ENCODE data around the gene ABCC6. TPM values are rescaled to one million over a fixed set of nuclear protein-coding genes. Genes with fewer than 3 reads are reported as not detected.
A peak's percentile ranks its signal among the peaks of the same experiment; 100 is the strongest.
"Not testable (repeated sequence)": the region's sequence is repeated elsewhere in the genome, so short reads cannot be mapped to it uniquely, and the experiment has no call there.

The ABCC6 gene
- total RNA-seq, 1 donor from 2014 or later = not detected

- TF ChIP-seq, protein P1, sequence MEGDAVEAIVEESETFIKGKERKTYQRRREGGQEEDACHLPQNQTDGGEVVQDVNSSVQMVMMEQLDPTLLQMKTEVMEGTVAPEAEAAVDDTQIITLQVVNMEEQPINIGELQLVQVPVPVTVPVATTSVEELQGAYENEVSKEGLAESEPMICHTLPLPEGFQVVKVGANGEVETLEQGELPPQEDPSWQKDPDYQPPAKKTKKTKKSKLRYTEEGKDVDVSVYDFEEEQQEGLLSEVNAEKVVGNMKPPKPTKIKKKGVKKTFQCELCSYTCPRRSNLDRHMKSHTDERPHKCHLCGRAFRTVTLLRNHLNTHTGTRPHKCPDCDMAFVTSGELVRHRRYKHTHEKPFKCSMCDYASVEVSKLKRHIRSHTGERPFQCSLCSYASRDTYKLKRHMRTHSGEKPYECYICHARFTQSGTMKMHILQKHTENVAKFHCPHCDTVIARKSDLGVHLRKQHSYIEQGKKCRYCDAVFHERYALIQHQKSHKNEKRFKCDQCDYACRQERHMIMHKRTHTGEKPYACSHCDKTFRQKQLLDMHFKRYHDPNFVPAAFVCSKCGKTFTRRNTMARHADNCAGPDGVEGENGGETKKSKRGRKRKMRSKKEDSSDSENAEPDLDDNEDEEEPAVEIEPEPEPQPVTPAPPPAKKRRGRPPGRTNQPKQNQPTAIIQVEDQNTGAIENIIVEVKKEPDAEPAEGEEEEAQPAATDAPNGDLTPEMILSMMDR (IDR thresholded peaks at IDR 0.05; ENCODE audit: insufficient read depth, low read length, severe bottlenecking) = peak; percentile 32
- not testable (repeated sequence) for DNase-seq (ENCODE audit: low read depth); H3K4me3 ChIP-seq (ENCODE audit: low read depth, low read length); FAIRE-seq; H3K27me3 ChIP-seq (ENCODE audit: control insufficient read depth, insufficient read depth, low read length); H3K36me3 ChIP-seq (ENCODE audit: control insufficient read depth, insufficient read depth, low read length)
Measured at GRCh38 chr16:16257301-16257923, 34.1 kb upstream of the ABCC6 start.

DNA sequence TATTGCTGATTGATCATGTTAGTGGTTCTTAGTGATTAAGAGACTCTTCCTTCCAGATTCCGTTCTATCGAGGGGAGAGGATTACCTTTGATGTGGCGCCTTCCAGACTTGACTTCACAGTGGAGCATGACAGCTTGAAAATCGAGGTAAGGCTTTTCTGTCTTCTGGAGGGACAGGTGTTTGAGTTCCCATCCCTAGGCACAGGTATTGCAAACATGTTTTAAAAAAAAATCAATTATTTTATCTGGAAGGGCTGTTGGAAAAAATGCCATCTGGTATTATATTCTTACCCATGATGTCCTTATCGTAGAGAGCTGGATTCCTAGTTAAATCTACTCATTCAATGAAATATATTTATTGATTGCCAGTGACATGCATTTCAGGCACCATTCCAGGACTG lies 29.1 kb upstream of the ABCC6 start:
- DNase-seq (ENCODE audit: low read depth); H3K27me3 ChIP-seq (ENCODE audit: control insufficient read depth, insufficient read depth, low read length); H3K4me3 ChIP-seq (ENCODE audit: low read depth, low read length); FAIRE-seq; H3K36me3 ChIP-seq (ENCODE audit: control insufficient read depth, insufficient read depth, low read length): not testable (repeated sequence)

- H3K36me3 ChIP-seq (ENCODE audit: control insufficient read depth, insufficient read depth, low read length); DNase-seq (ENCODE audit: low read depth); H3K27me3 ChIP-seq (ENCODE audit: control insufficient read depth, insufficient read depth, low read length); FAIRE-seq; H3K4me3 ChIP-seq (ENCODE audit: low read depth, low read length): not testable (repeated sequence)
Measured at GRCh38 chr16:16249621-16250330, 26.5 kb upstream of the ABCC6 start.

DNA sequence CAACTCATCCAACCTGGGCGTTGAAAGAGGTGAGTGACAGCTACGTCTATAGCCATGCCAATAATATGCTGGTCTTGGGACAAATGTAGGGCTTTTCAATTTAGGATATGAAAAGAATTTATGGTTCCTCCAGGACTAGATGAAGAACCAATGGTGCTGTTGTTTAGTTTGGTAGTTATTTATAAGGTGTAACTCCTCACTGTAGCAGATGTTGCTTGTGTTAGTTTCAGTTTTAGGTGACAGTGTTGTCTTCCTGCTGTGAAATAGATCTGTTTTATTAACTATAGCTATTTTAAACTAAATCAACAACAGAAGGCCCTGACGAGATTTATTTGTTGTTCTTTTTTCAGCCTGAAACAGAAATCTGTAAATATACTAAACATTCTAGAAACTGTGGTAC lies 24.1 kb upstream of the ABCC6 start:
- DNase-seq (ENCODE audit: low read depth); H3K4me3 ChIP-seq (ENCODE audit: low read depth, low read length); FAIRE-seq; H3K27me3 ChIP-seq (ENCODE audit: control insufficient read depth, insufficient read depth, low read length); H3K36me3 ChIP-seq (ENCODE audit: control insufficient read depth, insufficient read depth, low read length): not testable (repeated sequence)

- not testable (repeated sequence) for H3K27me3 ChIP-seq (ENCODE audit: control insufficient read depth, insufficient read depth, low read length); FAIRE-seq; DNase-seq (ENCODE audit: low read depth); H3K36me3 ChIP-seq (ENCODE audit: control insufficient read depth, insufficient read depth, low read length); H3K4me3 ChIP-seq (ENCODE audit: low read depth, low read length)
Measured at GRCh38 chr16:16246578-16247262, 23.4 kb upstream of the ABCC6 start.

DNA sequence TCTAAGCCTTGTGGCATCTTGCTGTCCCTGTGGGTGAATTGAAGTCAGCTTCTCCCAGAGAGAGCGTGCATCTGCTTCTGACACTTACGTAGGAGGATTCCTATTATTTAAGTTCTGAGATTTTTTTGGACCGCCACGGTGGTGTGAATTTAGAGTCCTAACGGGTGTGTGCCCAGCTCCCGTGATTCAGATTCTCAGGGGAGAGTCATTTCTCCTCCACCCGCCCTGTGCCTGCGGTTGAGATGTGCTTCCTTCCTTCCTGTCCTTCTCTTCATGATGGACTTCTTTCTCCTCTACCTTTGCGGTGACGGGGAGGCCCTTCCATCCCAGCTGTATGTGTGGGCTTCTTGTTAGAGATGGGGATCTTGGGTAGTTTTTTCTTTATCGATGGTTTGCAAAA lies 20.6 kb upstream of the ABCC6 start:
- not testable (repeated sequence) for H3K4me3 ChIP-seq (ENCODE audit: low read depth, low read length); H3K27me3 ChIP-seq (ENCODE audit: control insufficient read depth, insufficient read depth, low read length); H3K36me3 ChIP-seq (ENCODE audit: control insufficient read depth, insufficient read depth, low read length); DNase-seq (ENCODE audit: low read depth); FAIRE-seq

DNA sequence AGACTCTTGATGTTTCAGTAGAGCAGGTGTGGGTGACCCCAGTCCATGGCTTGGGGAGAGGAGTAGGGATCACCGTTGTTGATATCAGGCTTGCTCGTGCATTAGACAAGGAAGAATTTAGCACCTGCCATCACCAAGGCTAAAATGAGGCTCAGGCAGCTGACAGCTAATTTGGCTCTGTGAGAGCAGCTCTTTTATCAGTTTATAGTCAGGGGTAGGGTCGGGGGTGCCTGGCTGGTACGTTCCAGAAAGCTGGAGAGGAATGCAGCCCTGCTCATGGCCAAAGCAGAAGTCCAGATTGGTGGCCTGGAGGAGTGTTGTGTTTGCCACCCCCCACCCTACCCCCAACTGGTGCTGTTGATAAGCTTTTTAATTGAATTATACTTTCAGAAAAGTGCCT lies 17.4 kb upstream of the ABCC6 start:
- DNase-seq (ENCODE audit: low read depth); H3K4me3 ChIP-seq (ENCODE audit: low read depth, low read length); H3K36me3 ChIP-seq (ENCODE audit: control insufficient read depth, insufficient read depth, low read length); H3K27me3 ChIP-seq (ENCODE audit: control insufficient read depth, insufficient read depth, low read length); FAIRE-seq: not testable (repeated sequence)

GRCh38 chr16:16237738-16238137 lies 14.4 kb upstream of the ABCC6 start:
- not testable (repeated sequence) for H3K36me3 ChIP-seq (ENCODE audit: control insufficient read depth, insufficient read depth, low read length); FAIRE-seq; H3K27me3 ChIP-seq (ENCODE audit: control insufficient read depth, insufficient read depth, low read length); H3K4me3 ChIP-seq (ENCODE audit: low read depth, low read length); DNase-seq (ENCODE audit: low read depth)

DNA sequence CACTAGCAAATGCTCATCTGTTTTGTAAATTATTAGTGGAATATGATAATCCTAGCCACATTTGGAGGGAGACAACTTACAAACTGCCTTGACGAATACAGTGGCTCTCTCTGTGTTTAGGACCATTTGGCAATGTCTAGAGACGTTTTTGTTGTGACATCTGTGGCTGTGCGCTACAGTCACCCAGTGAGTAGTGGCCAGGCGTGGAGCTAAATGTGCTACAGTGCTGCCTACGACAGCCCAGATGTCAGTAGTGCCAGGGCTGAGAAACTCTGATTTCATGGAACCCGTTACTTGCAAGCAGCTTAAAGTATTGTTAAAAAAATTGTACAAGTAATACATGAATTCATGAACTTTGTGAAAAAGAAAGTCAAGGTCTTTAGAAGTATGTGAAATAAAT lies 13.8 kb upstream of the ABCC6 start:
- H3K4me3 ChIP-seq (ENCODE audit: low read depth, low read length); DNase-seq (ENCODE audit: low read depth); H3K27me3 ChIP-seq (ENCODE audit: control insufficient read depth, insufficient read depth, low read length); FAIRE-seq; H3K36me3 ChIP-seq (ENCODE audit: control insufficient read depth, insufficient read depth, low read length): not testable (repeated sequence)

DNA sequence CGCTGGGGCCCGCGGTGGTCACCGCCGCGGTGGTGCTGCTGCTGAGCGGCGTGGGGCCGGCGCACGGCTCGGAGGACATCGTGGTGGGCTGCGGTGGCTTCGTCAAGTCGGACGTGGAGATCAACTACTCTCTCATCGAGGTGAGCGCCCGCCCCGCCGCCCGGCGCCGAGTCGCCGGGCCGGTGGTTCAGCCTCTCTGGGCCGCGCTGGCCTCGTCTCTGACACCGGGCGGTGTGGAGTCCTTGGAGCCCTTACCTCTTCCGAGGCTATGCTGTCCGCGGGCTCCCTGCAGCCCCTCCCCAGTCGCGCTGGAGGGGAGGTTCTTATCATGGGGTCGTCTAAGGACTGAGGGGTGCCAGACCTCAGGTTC lies 9.4 kb upstream of the ABCC6 start:
- not testable (repeated sequence) for FAIRE-seq; H3K27me3 ChIP-seq (ENCODE audit: control insufficient read depth, insufficient read depth, low read length); H3K36me3 ChIP-seq (ENCODE audit: control insufficient read depth, insufficient read depth, low read length); H3K4me3 ChIP-seq (ENCODE audit: low read depth, low read length); DNase-seq (ENCODE audit: low read depth)

GRCh38 chr16:16223662-16224241 lies 458 bp upstream of the ABCC6 start:
- not testable (repeated sequence) for DNase-seq (ENCODE audit: low read depth); FAIRE-seq; H3K4me3 ChIP-seq (ENCODE audit: low read depth, low read length); H3K36me3 ChIP-seq (ENCODE audit: control insufficient read depth, insufficient read depth, low read length); H3K27me3 ChIP-seq (ENCODE audit: control insufficient read depth, insufficient read depth, low read length)

DNA sequence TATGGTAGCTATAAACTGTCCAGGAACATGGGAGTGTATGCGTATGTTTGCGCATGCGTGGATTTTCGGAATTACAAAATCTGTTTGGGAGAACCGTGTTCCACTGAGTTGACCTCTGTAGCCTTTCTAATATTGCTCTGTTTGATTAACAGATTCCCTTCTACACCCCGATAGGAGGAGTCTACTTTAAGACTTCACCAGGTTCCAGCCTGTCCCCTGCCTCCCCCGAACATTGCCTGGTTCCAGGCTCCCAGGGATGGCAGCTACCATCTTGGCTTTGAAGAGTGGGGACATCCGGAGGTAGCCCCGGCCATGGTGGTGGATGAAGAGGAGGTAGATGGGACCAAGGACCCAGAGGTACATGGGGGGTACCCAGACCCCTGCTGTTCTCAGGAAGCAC lies 1.9 kb downstream of the ABCC6 start:
- H3K4me3 ChIP-seq (ENCODE audit: low read depth, low read length); DNase-seq (ENCODE audit: low read depth); H3K36me3 ChIP-seq (ENCODE audit: control insufficient read depth, insufficient read depth, low read length); H3K27me3 ChIP-seq (ENCODE audit: control insufficient read depth, insufficient read depth, low read length); FAIRE-seq: not testable (repeated sequence)

- not testable (repeated sequence) for FAIRE-seq
Measured at GRCh38 chr16:16220449-16220848, 2.8 kb downstream of the ABCC6 start.

More at GRCh38 chr16:16220449-16220848, 2.8 kb downstream of the ABCC6 start:
- not testable (repeated sequence) for DNase-seq (ENCODE audit: low read depth); H3K27me3 ChIP-seq (ENCODE audit: control insufficient read depth, insufficient read depth, low read length); H3K4me3 ChIP-seq (ENCODE audit: low read depth, low read length); H3K36me3 ChIP-seq (ENCODE audit: control insufficient read depth, insufficient read depth, low read length)
